SK-N-SH treated with all-trans-retinoic acid at 6 μM for 48 hours (cell line): ENCODE measurements around the gene TBCE.

ENCODE experiments used
- RARB ChIP-seq: fragments of 250-450 bp; sonication (Bioruptor Pico); IDR thresholded peaks from 2 replicates; pipeline ENCODE4 v1.8.0; 2021; ENCODE audit warnings: mild to moderate bottlenecking, moderate library complexity
- TF ChIP-seq, protein P1 (sequence below): fragments of 250-450 bp; sonication (Bioruptor Pico); IDR thresholded peaks from 2 replicates; pipeline ENCODE4 v1.5.0; 2020; ENCODE audit warnings: mild to moderate bottlenecking, moderate library complexity

DNA sequence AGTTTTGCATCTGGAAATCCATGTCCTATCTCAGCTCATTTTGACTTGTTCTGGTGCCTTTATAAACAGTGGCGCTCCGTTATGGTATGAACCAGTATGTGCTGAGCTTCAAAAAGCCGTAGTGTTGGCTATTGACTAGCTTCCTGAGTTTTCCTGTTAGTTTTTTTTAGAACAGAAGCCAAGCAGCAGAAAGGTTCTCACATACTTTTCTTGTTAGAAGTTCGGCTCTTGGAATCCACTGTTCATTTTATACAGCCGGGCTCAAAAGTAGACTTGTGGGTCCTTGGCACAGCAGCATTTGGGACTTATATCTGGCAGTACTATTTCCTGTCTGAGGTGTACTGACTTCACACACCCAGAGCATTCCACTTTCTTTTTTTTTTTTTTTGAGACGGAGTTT is 63.8 kb downstream of the TBCE start:
- TF ChIP-seq, protein P1, sequence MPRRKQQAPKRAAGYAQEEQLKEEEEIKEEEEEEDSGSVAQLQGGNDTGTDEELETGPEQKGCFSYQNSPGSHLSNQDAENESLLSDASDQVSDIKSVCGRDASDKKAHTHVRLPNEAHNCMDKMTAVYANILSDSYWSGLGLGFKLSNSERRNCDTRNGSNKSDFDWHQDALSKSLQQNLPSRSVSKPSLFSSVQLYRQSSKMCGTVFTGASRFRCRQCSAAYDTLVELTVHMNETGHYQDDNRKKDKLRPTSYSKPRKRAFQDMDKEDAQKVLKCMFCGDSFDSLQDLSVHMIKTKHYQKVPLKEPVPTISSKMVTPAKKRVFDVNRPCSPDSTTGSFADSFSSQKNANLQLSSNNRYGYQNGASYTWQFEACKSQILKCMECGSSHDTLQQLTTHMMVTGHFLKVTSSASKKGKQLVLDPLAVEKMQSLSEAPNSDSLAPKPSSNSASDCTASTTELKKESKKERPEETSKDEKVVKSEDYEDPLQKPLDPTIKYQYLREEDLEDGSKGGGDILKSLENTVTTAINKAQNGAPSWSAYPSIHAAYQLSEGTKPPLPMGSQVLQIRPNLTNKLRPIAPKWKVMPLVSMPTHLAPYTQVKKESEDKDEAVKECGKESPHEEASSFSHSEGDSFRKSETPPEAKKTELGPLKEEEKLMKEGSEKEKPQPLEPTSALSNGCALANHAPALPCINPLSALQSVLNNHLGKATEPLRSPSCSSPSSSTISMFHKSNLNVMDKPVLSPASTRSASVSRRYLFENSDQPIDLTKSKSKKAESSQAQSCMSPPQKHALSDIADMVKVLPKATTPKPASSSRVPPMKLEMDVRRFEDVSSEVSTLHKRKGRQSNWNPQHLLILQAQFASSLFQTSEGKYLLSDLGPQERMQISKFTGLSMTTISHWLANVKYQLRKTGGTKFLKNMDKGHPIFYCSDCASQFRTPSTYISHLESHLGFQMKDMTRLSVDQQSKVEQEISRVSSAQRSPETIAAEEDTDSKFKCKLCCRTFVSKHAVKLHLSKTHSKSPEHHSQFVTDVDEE (CRISPR knock-in tag), result no peak
- TF ChIP-seq RARB (CRISPR knock-in tag), result no peak
